ENCODE data around the gene KEAP1.

DNA sequence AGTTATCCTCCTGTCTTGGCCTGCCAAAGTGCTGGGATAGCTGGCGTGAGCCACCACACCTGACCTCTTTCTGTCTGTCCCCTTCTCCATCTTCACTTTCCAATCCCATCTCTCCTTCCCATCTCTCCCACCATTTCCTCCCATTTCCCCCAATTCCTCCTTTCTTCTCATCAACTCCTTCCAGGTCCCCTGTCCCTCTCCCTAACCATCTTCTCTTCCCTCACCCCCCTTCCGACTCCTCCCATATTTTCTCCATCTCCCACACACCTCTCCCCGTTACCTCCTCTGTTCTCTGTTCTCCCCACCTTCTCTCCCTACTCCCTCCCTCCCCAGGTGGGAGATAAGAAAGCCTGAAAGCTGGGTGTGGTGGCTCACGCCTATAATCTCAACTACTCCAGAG is 40.6 kb downstream of the KEAP1 start:
- TF ChIP-seq, protein P1, sequence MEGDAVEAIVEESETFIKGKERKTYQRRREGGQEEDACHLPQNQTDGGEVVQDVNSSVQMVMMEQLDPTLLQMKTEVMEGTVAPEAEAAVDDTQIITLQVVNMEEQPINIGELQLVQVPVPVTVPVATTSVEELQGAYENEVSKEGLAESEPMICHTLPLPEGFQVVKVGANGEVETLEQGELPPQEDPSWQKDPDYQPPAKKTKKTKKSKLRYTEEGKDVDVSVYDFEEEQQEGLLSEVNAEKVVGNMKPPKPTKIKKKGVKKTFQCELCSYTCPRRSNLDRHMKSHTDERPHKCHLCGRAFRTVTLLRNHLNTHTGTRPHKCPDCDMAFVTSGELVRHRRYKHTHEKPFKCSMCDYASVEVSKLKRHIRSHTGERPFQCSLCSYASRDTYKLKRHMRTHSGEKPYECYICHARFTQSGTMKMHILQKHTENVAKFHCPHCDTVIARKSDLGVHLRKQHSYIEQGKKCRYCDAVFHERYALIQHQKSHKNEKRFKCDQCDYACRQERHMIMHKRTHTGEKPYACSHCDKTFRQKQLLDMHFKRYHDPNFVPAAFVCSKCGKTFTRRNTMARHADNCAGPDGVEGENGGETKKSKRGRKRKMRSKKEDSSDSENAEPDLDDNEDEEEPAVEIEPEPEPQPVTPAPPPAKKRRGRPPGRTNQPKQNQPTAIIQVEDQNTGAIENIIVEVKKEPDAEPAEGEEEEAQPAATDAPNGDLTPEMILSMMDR (IDR thresholded peaks at IDR 0.05; ENCODE audit: insufficient read depth, low read length), result no peak
- TF ChIP-seq REST (IDR thresholded peaks at IDR 0.05; ENCODE audit: insufficient replicate concordance, low read depth) (no peak), POLR2AphosphoS5 (IDR thresholded peaks at IDR 0.05; ENCODE audit: low read depth) (no peak), GABPA (IDR thresholded peaks at IDR 0.05; ENCODE audit: low read depth) (no peak), SPI1 (IDR thresholded peaks at IDR 0.05; ENCODE audit: borderline replicate concordance, low read depth) (no peak)

All from HL-60 (cell line).